ENCODE data around the gene B3GALT2. TPM values are rescaled to one million over a fixed set of nuclear protein-coding genes. Genes with fewer than 3 reads are reported as not detected.
A peak's percentile ranks its signal among the peaks of the same experiment; 100 is the strongest.

B3GALT2 gene
- 8.3 and 14.3 TPM in 2 replicates for total RNA-seq

GRCh38 chr1:193185901-193186731 is at the start of gene B3GALT2:
Gene B3GALT2 (minus strand): TSS chr1:193186613. CDS start chr1:193181562, 5,051 bp downstream.

Small RNAs within 50 kb of the gene (small RNA-seq; reads per million reads assigned to genes)
- gene MIR1278, result 1.9 reads per million, percentile 44 among the genes with 10 or more reads in this experiment

Other genes with a start within 250 kb of the B3GALT2 start
- 20.8 and 27.4 TPM in 2 replicates for gene UCHL5, start 127.3 kb downstream of the B3GALT2 start, total RNA-seq
- 100 and 119 TPM in 2 replicates for gene RO60, start 127.0 kb downstream of the B3GALT2 start, total RNA-seq
- 5.8 and 6.0 TPM in 2 replicates for gene GLRX2, start 81.2 kb downstream of the B3GALT2 start, total RNA-seq
- gene CDC73, start 64.6 kb downstream of the B3GALT2 start, total RNA-seq, result 32.5 and 37.2 TPM in 2 replicates

Measured in hair follicle dermal papilla cell (primary cell).